Kidney (tissue), 14 donors: ENCODE results near the gene GRB10. TPM values are rescaled to one million over a fixed set of nuclear protein-coding genes. Genes with fewer than 3 reads are reported as not detected.
A peak's percentile ranks its signal among the peaks of the same experiment; 100 is the strongest.
"Not testable (repeated sequence)": the region's sequence is repeated elsewhere in the genome, so short reads cannot be mapped to it uniquely, and the experiment has no call there.

Source experiments
- DNase-seq, 5 donors: peaks; one replicate each; pipeline ENCODE4 v3.0.0-alpha.2; 2013 to 2020
- FAIRE-seq: peaks from 2 replicates; lab custom pipeline; 2012; peaks lifted over from hg19 to GRCh38; lab: Jason Lieb, UNC
- H3K27ac ChIP-seq, 2 donors: one replicate each; pipeline ENCODE4 v1.7.0; 2013; ENCODE audit warnings: low read depth in 2 of 2, low read length in 2 of 2, inconsistent platforms in 1 of 2
- H3K27me3 ChIP-seq: one replicate; pipeline ENCODE4 v1.7.1; 2013; ENCODE audit warnings: low read length, inconsistent platforms; ENCODE audit not compliant: control insufficient read depth, insufficient read depth
- H3K36me3 ChIP-seq, 3 donors: one replicate each; pipeline versions ENCODE4 v1.7.0 to v1.7.1; 2013; ENCODE audit warnings: low read length in 3 of 3, control low read depth in 1 of 3, inconsistent platforms in 1 of 3; ENCODE audit not compliant: insufficient read depth in 3 of 3, control insufficient read depth in 2 of 3
- H3K4me1 ChIP-seq, 3 donors: one replicate each; pipeline versions ENCODE4 v1.7.0 to v1.7.1; 2013; ENCODE audit warnings: low read length in 3 of 3, inconsistent platforms in 1 of 3, low read depth in 1 of 3; ENCODE audit not compliant: control insufficient read depth in 2 of 3, insufficient read depth in 2 of 3
- H3K4me3 ChIP-seq, 3 donors: one replicate each; pipeline versions ENCODE4 v1.7.0 to v1.8.1; 2013; ENCODE audit warnings: low read length in 3 of 3, control low read depth in 1 of 3, inconsistent platforms in 1 of 3
- H3K9ac ChIP-seq, 3 donors: one replicate each; pipeline versions ENCODE4 v1.7.0 to v1.7.1; 2013; ENCODE audit warnings: low read length in 3 of 3, control low read depth in 1 of 3, inconsistent platforms in 1 of 3
- H3K9me3 ChIP-seq, 3 donors: one replicate each; pipeline versions ENCODE4 v1.7.0 to v1.7.1; 2013; ENCODE audit warnings: low read length in 3 of 3, control low read depth in 1 of 3, inconsistent platforms in 1 of 3; ENCODE audit not compliant: control insufficient read depth in 2 of 3, insufficient read depth in 1 of 3
- CTCF ChIP-seq: IDR thresholded peaks from 3 replicates; pipeline ENCODE4 v1.5.1; 2012; ENCODE audit warnings: mild to moderate bottlenecking, moderate library complexity, borderline replicate concordance; ENCODE audit not compliant: insufficient read depth; ENCODE audit errors: extremely low read depth
- intact Hi-C: fragments of 100-400 bp; cut with DNase I; formaldehyde crosslinking; loops from one replicate; pipeline ENCODE4 v1.11.1; 2022
- polyA plus RNA-seq: library from polyadenylated mRNA; stranded (reverse); fragments of 350-450 nt; fragmentation: Illumina TruSeq; extraction: RNeasy Lipid Tissue Mini Kit (QIAGEN cat#74804); gene quantifications from one replicate; pipeline ENCODE4 v1.2.3, GENCODE V29; 2014; ENCODE audit warnings: low read depth, low replicate concordance; ENCODE audit not compliant: insufficient read depth
- total RNA-seq: library from RNA; stranded (reverse); fragmentation: NEBNext Ultra II Directional; extraction: Animal tissue kit (Norgen Biotek cat#: 25700); gene quantifications from one replicate; pipeline ENCODE4 v1.2.1, GENCODE V29; 2021
- donor health status: control.
- donor health status: control.
- donor health status: control.
- donor health status: control.
- donor health status: control.
- donor health status: DM: yes; HTN: yes; CAD: no.
- donor health status: Normal renal cell carcinoma (clear cell type).

GRB10 gene
- total and polyA plus RNA-seq, 2 donors from 2014 or later: 32.3 to 57.8 TPM

GRCh38 chr7:50577569-50577968, 205.1 kb downstream of the GRB10 start:
- no peaks in the 10 kb centered on the region for H3K36me3 ChIP-seq
- no peak for TF ChIP-seq CTCF
- no peaks in the 10 kb centered on the region for H3K9me3 ChIP-seq
- H3K27ac ChIP-seq: no peak overlapping the region
- FAIRE-seq (no peak), DNase-seq (no peak)
- no peak overlapping the region for H3K9ac ChIP-seq
- intact Hi-C loops: no loop called here
- no peaks in the 10 kb centered on the region for H3K4me1 ChIP-seq
- no peak overlapping the region for H3K4me3 ChIP-seq
- no peaks in the 10 kb centered on the region for H3K27me3 ChIP-seq

- H3K9me3 ChIP-seq, DNase-seq, H3K9ac ChIP-seq, H3K36me3 ChIP-seq, H3K4me3 ChIP-seq, H3K27ac ChIP-seq, H3K27me3 ChIP-seq, intact Hi-C loops, FAIRE-seq, H3K4me1 ChIP-seq: not testable (repeated sequence)
These were observed 206.3 kb downstream of the GRB10 start for GRCh38 chr7:50576388-50576787.

DNA sequence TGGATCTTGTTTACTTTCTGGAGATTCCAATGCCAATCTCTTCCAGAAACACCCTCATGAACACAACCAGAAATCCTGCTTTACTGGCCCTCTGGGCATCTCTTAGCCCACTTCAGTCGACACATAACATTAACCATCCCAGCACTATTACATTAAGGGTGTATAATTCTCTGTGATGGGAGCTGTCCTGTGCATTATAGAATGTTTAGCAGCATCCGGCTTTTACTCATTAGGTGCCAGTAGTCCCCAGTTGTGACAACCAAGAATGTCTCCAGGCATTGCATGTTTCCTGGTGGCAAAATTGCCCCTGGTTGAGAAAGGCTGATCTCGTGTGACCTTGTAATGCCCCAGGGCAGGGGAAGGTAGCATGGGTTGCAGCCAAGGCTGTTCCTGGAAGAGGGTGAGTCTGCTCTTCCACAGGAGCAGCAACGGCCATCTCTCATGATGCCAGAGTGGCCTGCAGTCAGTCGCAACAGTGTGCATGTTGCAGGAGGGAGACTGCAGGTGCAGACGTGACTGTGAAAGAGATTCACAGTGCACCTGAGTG, 214.9 kb downstream of the GRB10 start:
- Histone ChIP-seq H3K4me3 (no peak overlapping the region), H3K36me3 (no peaks in the 10 kb centered on the region), H3K4me1 (peaks cover 0 to 3% (median 0%) of the 10 kb centered on the region in 3 donors), H3K9ac (no peak overlapping the region), H3K9me3 (no peaks in the 10 kb centered on the region), H3K27me3 (no peaks in the 10 kb centered on the region), H3K27ac (no peak overlapping the region)
- FAIRE-seq (no peak), DNase-seq (no peak)
- no peak for TF ChIP-seq CTCF
- intact Hi-C loops: no loop called here

DNA sequence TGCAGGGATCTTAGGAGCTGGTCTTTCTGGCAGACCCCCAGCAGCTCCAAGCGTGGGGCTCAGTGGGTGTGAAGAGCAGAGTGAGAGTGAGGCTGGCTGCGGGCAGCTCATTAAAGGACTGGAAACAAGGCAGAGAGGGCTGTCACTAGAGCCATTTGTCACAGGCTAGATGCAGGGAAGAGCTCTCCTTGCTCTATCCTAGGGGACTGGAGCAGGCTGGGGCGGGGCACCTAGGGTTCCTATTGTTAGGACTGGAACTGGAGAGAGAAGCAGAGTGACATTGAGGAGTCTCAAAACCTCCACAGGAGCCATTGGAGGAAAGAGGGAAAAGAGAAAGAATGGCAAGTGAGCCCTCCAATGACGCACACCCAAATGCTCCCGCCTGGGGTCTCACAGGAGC, 216.7 kb downstream of the GRB10 start:
- Histone ChIP-seq H3K9me3 (no peaks in the 10 kb centered on the region), H3K27me3 (no peaks in the 10 kb centered on the region), H3K9ac (no peak overlapping the region), H3K4me3 (peak overlapping the region in 1 of 3 donors; percentile 74), H3K27ac (peak overlapping the region; percentile 51 to 63), H3K4me1 (peaks cover 0 to 3% (median 0%) of the 10 kb centered on the region in 3 donors), H3K36me3 (no peaks in the 10 kb centered on the region)
- FAIRE-seq (no peak), DNase-seq (no peak)
- TF ChIP-seq CTCF: no peak
- intact Hi-C loops: no loop called here
